Right cardiac atrium (tissue), 5 donors: ENCODE data around the gene OPN5. TPM values are rescaled to one million over a fixed set of nuclear protein-coding genes. Genes with fewer than 3 reads are reported as not detected.

Source experiments
- ATAC-seq, 2 donors: fragments of 200-7000 bp; cut with Tn5 transposase; one replicate each; pipeline versions ENCODE4 v1.8.0 to v1.9.1; 2020; ENCODE audit warnings: moderate library complexity in 2 of 2, mild to moderate bottlenecking in 1 of 2
- DNase-seq, 3 donors: peaks; one replicate each; pipeline ENCODE4 v3.0.0-alpha.2; 2020
- H3K27ac ChIP-seq: one replicate; pipeline ENCODE4 v1.5.1; 2013; ENCODE audit warnings: mild to moderate bottlenecking, low read length, control low read depth, moderate library complexity
- H3K27me3 ChIP-seq: one replicate; pipeline ENCODE4 v1.6.1; 2013; ENCODE audit not compliant: control insufficient read depth, insufficient read depth
- H3K4me1 ChIP-seq: one replicate; pipeline ENCODE4 v1.6.1; 2013; ENCODE audit warnings: low read length; ENCODE audit not compliant: control insufficient read depth, insufficient read depth
- H3K4me3 ChIP-seq: one replicate; pipeline ENCODE4 v1.5.1; 2013; ENCODE audit warnings: low read length, control low read depth
- H3K9me3 ChIP-seq: one replicate; pipeline ENCODE4 v1.6.1; 2013; ENCODE audit warnings: low read length; ENCODE audit not compliant: control insufficient read depth
- WGBS: extraction: QIAGEN DNeasy Blood & Tissue Kit; methylation state at CpG from one replicate; pipeline ENCODE4 v1.1.7; 2013; 5-methylcytosine and 5-hydroxymethylcytosine counted together
- intact Hi-C, 4 donors: fragments of 100-400 bp; cut with DNase I; formaldehyde crosslinking; loops; one replicate each; pipeline versions ENCODE4 v1.11.0 to v1.14.0; 2022 to 2023
- polyA plus RNA-seq: library from polyadenylated mRNA; stranded (reverse); fragments of 200-250 nt; gene quantifications from one replicate; pipeline ENCODE4 v1.2.3, GENCODE V29; 2013
- total RNA-seq, 4 donors: library from RNA; stranded (reverse); fragmentation: NEBNext Ultra II Directional; extraction: Animal tissue kit (Norgen Biotek cat#: 25700); gene quantifications; one replicate each; pipeline ENCODE4 v1.2.1, GENCODE V29; 2021
- donor health status: healthy with polysubstance abuse.
- donor health status: DM: no; HTN: yes; CAD: no.
- donor health status: DM: no; HTN: no; CAD: no.
- donor health status: DM: no; HTN: yes; CAD: no; lungs with severe emphysema.
- donor health status: DM: yes; HTN: yes; CAD: no.

Gene OPN5
- total and polyA plus RNA-seq, 5 donors, result not detected

- ATAC-seq (no peak), DNase-seq (no peak)
- H3K4me3 ChIP-seq, result no peak overlapping the region
- no peaks in the 10 kb centered on the region for H3K4me1 ChIP-seq
- H3K9me3 ChIP-seq, result no peaks in the 10 kb centered on the region
- intact Hi-C loops, result no loop called here
- WGBS, result 75% methylated on average over 1 of the region's 1 CpG
- H3K27me3 ChIP-seq, result no peaks in the 10 kb centered on the region
- H3K27ac ChIP-seq, result no peak overlapping the region
Measured at GRCh38 chr6:47862731-47863130, 80.9 kb downstream of the OPN5 start.

GRCh38 chr6:47865206-47865605 is 83.4 kb downstream of the OPN5 start:
- H3K9me3 ChIP-seq, result no peaks in the 10 kb centered on the region
- H3K27me3 ChIP-seq, result no peaks in the 10 kb centered on the region
- DNase-seq (no peak), ATAC-seq (no peak)
- H3K4me1 ChIP-seq, result no peaks in the 10 kb centered on the region
- intact Hi-C loops, result no loop called here
- WGBS, result 76% methylated on average over 2 of the region's 2 CpGs
- H3K27ac ChIP-seq, result no peak overlapping the region
- H3K4me3 ChIP-seq, result no peak overlapping the region

GRCh38 chr6:47875593-47875992 is 93.8 kb downstream of the OPN5 start:
- Histone ChIP-seq H3K4me3 (no peak overlapping the region), H3K27me3 (no peaks in the 10 kb centered on the region), H3K9me3 (no peaks in the 10 kb centered on the region), H3K27ac (no peak overlapping the region), H3K4me1 (no peaks in the 10 kb centered on the region)
- DNase-seq (no peak), ATAC-seq (no peak)
- WGBS, result 86% methylated on average over 1 of the region's 1 CpG
- intact Hi-C loops, result no loop called here

Other genes starting within 250 kb of the OPN5 start
- gene ADGRF4, start 83.5 kb upstream of the OPN5 start, total RNA-seq, result under 1 TPM; 0.09 to 0.91 (median 0.54) TPM
- 0.09 TPM for gene ADGRF4, start 83.5 kb upstream of the OPN5 start, polyA plus RNA-seq